Small intestine (tissue), 7 donors: ENCODE results near the gene SRC. TPM values are rescaled to one million over a fixed set of nuclear protein-coding genes. Genes with fewer than 3 reads are reported as not detected.

Experiments used
- DNase-seq, 2 donors: peaks; one replicate each; pipeline versions ENCODE4 v3.0.0 to v3.0.0-alpha.2; 2013
- FAIRE-seq: peaks from 2 replicates; lab custom pipeline; 2012; peaks lifted over from hg19 to GRCh38; lab: Jason Lieb, UNC
- H3K27ac ChIP-seq, 3 donors: one replicate each; pipeline ENCODE4 v1.5.1; 2013; ENCODE audit warnings: low read length in 2 of 3, mild to moderate bottlenecking in 2 of 3, control low read depth in 1 of 3, inconsistent platforms in 1 of 3, low read depth in 1 of 3, moderate library complexity in 1 of 3
- H3K27me3 ChIP-seq, 3 donors: one replicate each; pipeline ENCODE4 v1.6.1; 2013; ENCODE audit warnings: low read length in 3 of 3, inconsistent platforms in 1 of 3; ENCODE audit not compliant: control insufficient read depth in 3 of 3, insufficient read depth in 3 of 3
- H3K36me3 ChIP-seq, 3 donors: one replicate each; pipeline ENCODE4 v1.6.1; 2013; ENCODE audit warnings: low read length in 3 of 3, inconsistent platforms in 1 of 3, low read depth in 1 of 3, mild to moderate bottlenecking in 1 of 3, moderate library complexity in 1 of 3; ENCODE audit not compliant: control insufficient read depth in 3 of 3, insufficient read depth in 2 of 3
- H3K4me1 ChIP-seq, 3 donors: one replicate each; pipeline ENCODE4 v1.6.1; 2013; ENCODE audit warnings: low read length in 2 of 3, inconsistent platforms in 1 of 3, low read depth in 1 of 3, mild to moderate bottlenecking in 1 of 3, moderate library complexity in 1 of 3; ENCODE audit not compliant: control insufficient read depth in 3 of 3, insufficient read depth in 2 of 3
- H3K4me3 ChIP-seq, 3 donors: one replicate each; pipeline ENCODE4 v1.5.1; 2013; ENCODE audit warnings: low read length in 3 of 3, control low read depth in 1 of 3, inconsistent platforms in 1 of 3, low read depth in 1 of 3, mild to moderate bottlenecking in 1 of 3, moderate library complexity in 1 of 3
- H3K9me3 ChIP-seq, 2 donors: one replicate each; pipeline ENCODE4 v1.6.1; 2013; ENCODE audit warnings: low read depth in 1 of 2, low read length in 1 of 2; ENCODE audit not compliant: control insufficient read depth in 2 of 2, insufficient read depth in 1 of 2
- WGBS, 3 donors: extraction: QIAGEN DNeasy Blood & Tissue Kit; methylation state at CpG; one replicate each; pipeline ENCODE4 v1.1.7; 2013; 5-methylcytosine and 5-hydroxymethylcytosine counted together
- polyA plus RNA-seq, 4 donors: library from polyadenylated mRNA; stranded (reverse) in 3 of 4; unstranded in 1 of 4; fragments of 200-250 nt in 3 of 4; fragments of 120-200 nt in 1 of 4; gene quantifications; one replicate each; pipeline versions ENCODE4 v1.2.1 to v1.2.3, GENCODE V29; 2013
- donor health status: healthy with polysubstance abuse.
- donor health status: control.
- donor health status: control.
- donor health status: Bipolar disorder and iron deficiency.
- donor health status: healthy.

SRC gene
- polyA plus RNA-seq, 4 donors: 70.8 to 173 (median 95.3) TPM

GRCh38 chr20:37347891-37348791 is 2.2 kb downstream of the SRC start:
- peaks cover 4 to 56% (median 5%) of the 10 kb centered on the region in 3 donors for H3K4me1 ChIP-seq
- peak; percentile 59 to 81 for DNase-seq
- H3K9me3 ChIP-seq: no peaks in the 10 kb centered on the region
- peaks cover 0 to 64% (median 0%) of the 10 kb centered on the region in 3 donors for H3K36me3 ChIP-seq
- no peaks in the 10 kb centered on the region for H3K27me3 ChIP-seq
- no peak for FAIRE-seq
- WGBS, 3 donors: 33 to 55% (median 34%) methylated on average over 11 of the region's 11 CpGs
- peak overlapping the region in 2 of 3 donors; percentile 71 to 86 for H3K4me3 ChIP-seq
- peak overlapping the region; percentile 64 to 96 (median 70) for H3K27ac ChIP-seq

- 71 to 86% (median 84%) methylated on average over 7 of the region's 7 CpGs for WGBS, 3 donors
These were observed 3.0 kb downstream of the SRC start for GRCh38 chr20:37348792-37349516.

GRCh38 chr20:37349517-37350491 is 3.9 kb downstream of the SRC start:
- peak overlapping the region; percentile 1 to 46 (median 39) for H3K27ac ChIP-seq
- WGBS, 3 donors: 74 to 76% (median 75%) methylated on average over 16 of the region's 16 CpGs

More at GRCh38 chr20:37348792-37349516, 3.0 kb downstream of the SRC start:
- H3K4me3 ChIP-seq: no peak overlapping the region
- H3K27ac ChIP-seq: peak overlapping the region; percentile 46 to 96 (median 64)
- peaks cover 3 to 56% (median 4%) of the 10 kb centered on the region in 3 donors for H3K4me1 ChIP-seq
- FAIRE-seq (no peak), DNase-seq (no peak)
- no peaks in the 10 kb centered on the region for H3K27me3 ChIP-seq
- H3K36me3 ChIP-seq: peaks cover 0 to 72% (median 0%) of the 10 kb centered on the region in 3 donors
- H3K9me3 ChIP-seq: no peaks in the 10 kb centered on the region

GRCh38 chr20:37350649-37351574 is 5.0 kb downstream of the SRC start:
- Histone ChIP-seq H3K27me3 (no peaks in the 10 kb centered on the region), H3K4me3 (no peak overlapping the region), H3K36me3 (peaks cover 0 to 92% (median 0%) of the 10 kb centered on the region in 3 donors), H3K9me3 (no peaks in the 10 kb centered on the region), H3K27ac (no peak overlapping the region), H3K4me1 (peaks cover 5 to 60% (median 8%) of the 10 kb centered on the region in 3 donors)
- DNase-seq: no peak
- 82 to 86% (median 83%) methylated on average over 7 of the region's 7 CpGs for WGBS, 3 donors
- no peak for FAIRE-seq

More at GRCh38 chr20:37349517-37350491, 3.9 kb downstream of the SRC start:
- Histone ChIP-seq H3K9me3 (no peaks in the 10 kb centered on the region), H3K4me3 (no peak overlapping the region), H3K27me3 (no peaks in the 10 kb centered on the region), H3K4me1 (peaks cover 2 to 58% (median 3%) of the 10 kb centered on the region in 3 donors), H3K36me3 (peaks cover 0 to 81% (median 0%) of the 10 kb centered on the region in 3 donors)
- FAIRE-seq: no peak
- peak in 1 of 2 donors; percentile 49 for DNase-seq

GRCh38 chr20:37351689-37352607 is 6.0 kb downstream of the SRC start:
- no peaks in the 10 kb centered on the region for H3K9me3 ChIP-seq
- WGBS, 3 donors: 78 to 84% (median 78%) methylated on average over 11 to 12 of the region's 12 CpGs
- FAIRE-seq (no peak), DNase-seq (no peak)
- H3K36me3 ChIP-seq: peaks cover 0 to 99% (median 0%) of the 10 kb centered on the region in 3 donors
- peaks cover 10 to 57% (median 14%) of the 10 kb centered on the region in 3 donors for H3K4me1 ChIP-seq
- H3K27ac ChIP-seq: no peak overlapping the region
- no peaks in the 10 kb centered on the region for H3K27me3 ChIP-seq
- H3K4me3 ChIP-seq: no peak overlapping the region

GRCh38 chr20:37352608-37352980 is 6.7 kb downstream of the SRC start:
- H3K4me1 ChIP-seq: peaks cover 10 to 51% (median 14%) of the 10 kb centered on the region in 3 donors
- FAIRE-seq: no peak
- 77 to 89% (median 88%) methylated on average over 11 of the region's 11 CpGs for WGBS, 3 donors

More at GRCh38 chr20:37352608-37352980, 6.7 kb downstream of the SRC start:
- H3K27me3 ChIP-seq: no peaks in the 10 kb centered on the region
- H3K9me3 ChIP-seq: no peaks in the 10 kb centered on the region
- peak overlapping the region in 1 of 3 donors; percentile 8 for H3K27ac ChIP-seq
- peaks cover 0 to 99% (median 0%) of the 10 kb centered on the region in 3 donors for H3K36me3 ChIP-seq
- no peak overlapping the region for H3K4me3 ChIP-seq
- DNase-seq: no peak
